ENCODE results near the gene SDS. TPM values are rescaled to one million over a fixed set of nuclear protein-coding genes. Genes with fewer than 3 reads are reported as not detected.

Gene SDS, protein sequence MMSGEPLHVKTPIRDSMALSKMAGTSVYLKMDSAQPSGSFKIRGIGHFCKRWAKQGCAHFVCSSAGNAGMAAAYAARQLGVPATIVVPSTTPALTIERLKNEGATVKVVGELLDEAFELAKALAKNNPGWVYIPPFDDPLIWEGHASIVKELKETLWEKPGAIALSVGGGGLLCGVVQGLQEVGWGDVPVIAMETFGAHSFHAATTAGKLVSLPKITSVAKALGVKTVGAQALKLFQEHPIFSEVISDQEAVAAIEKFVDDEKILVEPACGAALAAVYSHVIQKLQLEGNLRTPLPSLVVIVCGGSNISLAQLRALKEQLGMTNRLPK
- total RNA-seq (1 to 10 TPM in 2 of 5 donors, not detected in 3; 1.2 to 4.2 TPM), polyA plus RNA-seq (1 to 10 TPM in 2 of 3 donors, under 1 TPM in 1; 0.25 to 4.7 (median 1.4) TPM)
- long read RNA-seq, donor 1: 0 reads
- long read RNA-seq, donor 2: 0 reads
- long read RNA-seq, donor 3: 0 reads
- long read RNA-seq, donor 4: 0 reads
- long read RNA-seq, donor 5, partial matches to known transcripts: 0 of 1 reads
- long read RNA-seq, donor 5, other reads (novel, unspliced or antisense): 0 of 1 reads
- long read RNA-seq, donor 6, partial matches to known transcripts: 0 of 1 reads
- long read RNA-seq, donor 6, other reads (novel, unspliced or antisense): 0 of 1 reads
- long read RNA-seq, donor 7: 0 reads
- long read RNA-seq, donor 8: 0 reads
- long read RNA-seq, donor 9: 0 reads
- long read RNA-seq, donor 10: 0 reads

DNA sequence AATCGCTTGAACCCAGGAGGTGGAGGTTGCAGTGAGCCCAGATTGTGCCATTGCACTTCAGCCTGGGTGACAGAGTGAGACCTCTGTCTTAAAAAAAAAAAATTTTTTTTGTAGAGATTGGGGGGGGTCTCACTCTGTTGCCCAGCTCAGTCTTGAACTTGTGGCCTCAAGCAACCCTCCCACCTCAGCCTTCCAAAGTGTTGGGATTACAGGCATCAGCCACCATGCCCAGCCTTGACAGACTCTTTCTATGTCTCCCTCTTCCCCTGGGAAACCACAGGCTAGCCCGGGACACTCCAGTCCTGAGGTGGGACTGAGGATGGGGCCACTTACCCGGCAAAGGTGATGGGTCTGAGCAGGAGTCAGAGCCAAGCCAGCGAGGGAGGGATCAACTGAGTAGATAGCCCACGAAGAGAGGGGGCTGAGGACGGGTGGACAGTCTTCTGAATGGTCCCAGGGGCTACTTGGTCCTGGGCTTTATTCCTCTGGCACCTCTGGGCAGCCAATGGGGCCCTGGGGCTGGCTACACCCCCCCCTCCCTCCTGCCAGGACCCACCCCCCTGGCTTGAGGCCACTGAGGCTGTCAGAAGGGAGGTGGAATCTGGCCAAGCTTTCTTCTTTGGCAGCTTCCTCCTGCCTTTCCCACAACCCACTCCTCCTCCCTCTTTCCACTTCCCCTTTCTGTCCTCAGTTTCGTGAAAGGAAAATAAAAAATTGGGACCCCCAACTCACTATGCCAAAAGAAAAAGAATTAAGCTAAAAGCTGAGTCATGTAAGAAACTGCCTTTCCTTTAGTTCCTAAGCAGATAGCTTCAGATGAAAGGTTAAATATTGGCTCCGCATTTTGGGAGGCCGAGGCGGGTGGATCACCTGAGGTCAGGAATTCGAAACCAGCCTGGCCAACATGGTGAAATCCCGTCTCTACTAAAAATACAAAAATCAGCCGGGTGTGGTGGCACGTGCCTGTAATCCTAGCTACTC is at the start of gene SDS:
Gene SDS (minus strand): TSS at position 453 of the 981 bp plus-strand sequence. CDS start 4,179 bp downstream, outside the sequence.
- 23 to 35% (median 28%) methylated on average over 13 to 14 of the region's 14 CpGs for WGBS, 5 donors
- H3K4me1 ChIP-seq: peaks cover 0 to 10% (median 10%) of the 10 kb centered on the region in 4 donors
- no peak within 1 kb of the TSS for H3K4me3 ChIP-seq
- peaks cover 0 to 42% (median 2%) of the 10 kb centered on the region in 3 donors for H3K27me3 ChIP-seq
- H3K36me3 ChIP-seq: no peaks in the 10 kb centered on the region
- intact Hi-C loops (cut with DNase I; ENCODE audit: low total_unique reads): no loop called here
- TF ChIP-seq, protein P1, sequence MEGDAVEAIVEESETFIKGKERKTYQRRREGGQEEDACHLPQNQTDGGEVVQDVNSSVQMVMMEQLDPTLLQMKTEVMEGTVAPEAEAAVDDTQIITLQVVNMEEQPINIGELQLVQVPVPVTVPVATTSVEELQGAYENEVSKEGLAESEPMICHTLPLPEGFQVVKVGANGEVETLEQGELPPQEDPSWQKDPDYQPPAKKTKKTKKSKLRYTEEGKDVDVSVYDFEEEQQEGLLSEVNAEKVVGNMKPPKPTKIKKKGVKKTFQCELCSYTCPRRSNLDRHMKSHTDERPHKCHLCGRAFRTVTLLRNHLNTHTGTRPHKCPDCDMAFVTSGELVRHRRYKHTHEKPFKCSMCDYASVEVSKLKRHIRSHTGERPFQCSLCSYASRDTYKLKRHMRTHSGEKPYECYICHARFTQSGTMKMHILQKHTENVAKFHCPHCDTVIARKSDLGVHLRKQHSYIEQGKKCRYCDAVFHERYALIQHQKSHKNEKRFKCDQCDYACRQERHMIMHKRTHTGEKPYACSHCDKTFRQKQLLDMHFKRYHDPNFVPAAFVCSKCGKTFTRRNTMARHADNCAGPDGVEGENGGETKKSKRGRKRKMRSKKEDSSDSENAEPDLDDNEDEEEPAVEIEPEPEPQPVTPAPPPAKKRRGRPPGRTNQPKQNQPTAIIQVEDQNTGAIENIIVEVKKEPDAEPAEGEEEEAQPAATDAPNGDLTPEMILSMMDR (IDR thresholded peaks at IDR 0.05): no peak
- TF ChIP-seq POLR2A (IDR thresholded peaks at IDR 0.05): no peak
- no peak for TF ChIP-seq EP300 (IDR thresholded peaks at IDR 0.05)
- TF ChIP-seq POLR2AphosphoS5 (IDR thresholded peaks at IDR 0.05): no peak
- peak within 1 kb of the TSS in 1 of 5 donors; percentile 8 for H3K27ac ChIP-seq
- no peaks in the 10 kb centered on the region for H3K9me3 ChIP-seq
- peak; percentile 31 to 81 for DNase-seq

DNA sequence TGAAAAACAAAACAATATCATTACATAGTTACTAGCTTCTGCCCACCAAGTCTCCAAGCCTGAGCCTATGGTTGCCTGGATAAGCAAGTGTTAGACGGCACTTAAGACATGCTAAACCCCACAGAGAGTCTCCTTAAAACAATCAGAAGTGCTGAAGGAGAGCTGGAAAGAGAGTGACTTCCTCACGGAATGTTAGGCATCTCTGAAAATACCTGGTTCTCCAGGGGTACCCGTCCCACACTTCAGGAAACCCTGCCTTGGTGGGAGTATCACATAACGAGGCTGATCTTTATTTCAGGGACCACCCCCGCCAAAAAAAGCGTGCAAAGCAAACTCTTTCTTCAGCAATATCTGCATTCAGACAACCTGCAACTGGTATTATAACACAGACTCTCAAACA is 49.6 kb upstream of the SDS start:
- no peak for DNase-seq
- H3K36me3 ChIP-seq: no peaks in the 10 kb centered on the region
- H3K4me3 ChIP-seq: no peak overlapping the region
- no peaks in the 10 kb centered on the region for H3K9me3 ChIP-seq
- TF ChIP-seq POLR2AphosphoS5 (IDR thresholded peaks at IDR 0.05) (no peak), POLR2A (IDR thresholded peaks at IDR 0.05) (no peak), EP300 (IDR thresholded peaks at IDR 0.05) (no peak)
- TF ChIP-seq, protein P1 (IDR thresholded peaks at IDR 0.05): no peak
- H3K27me3 ChIP-seq: peaks cover 0 to 58% (median 10%) of the 10 kb centered on the region in 3 donors
- 30 to 37% (median 34%) methylated on average over 6 of the region's 6 CpGs for WGBS, 5 donors
- H3K27ac ChIP-seq: no peak overlapping the region
- intact Hi-C loops (cut with DNase I; ENCODE audit: low total_unique reads): no loop called here
- no peaks in the 10 kb centered on the region for H3K4me1 ChIP-seq

DNA sequence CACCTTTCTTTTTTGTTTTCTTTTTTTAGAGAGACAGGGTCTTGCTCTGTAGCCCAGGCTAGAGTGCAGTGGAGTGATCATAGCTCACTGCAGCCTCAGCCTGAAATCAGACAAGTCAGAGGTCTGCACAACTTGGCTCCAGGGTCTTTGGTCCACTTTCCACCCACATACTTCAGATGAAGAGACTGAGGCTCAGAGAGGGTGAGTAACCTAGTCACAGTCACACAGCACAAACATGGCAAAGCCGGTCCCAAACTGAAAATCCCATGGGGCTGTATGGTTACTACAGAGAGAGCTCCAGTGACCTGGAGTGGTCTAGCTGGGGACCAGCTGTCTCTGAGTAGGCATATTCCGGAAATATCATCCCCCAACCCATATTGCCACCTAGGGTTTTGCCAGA is 48.8 kb upstream of the SDS start:
- intact Hi-C loops (cut with DNase I; ENCODE audit: low total_unique reads): no loop called here
- 84 to 98% (median 92%) methylated on average over 2 of the region's 2 CpGs for WGBS, 5 donors
- H3K27me3 ChIP-seq: peaks cover 0 to 58% (median 11%) of the 10 kb centered on the region in 3 donors

More for the DNA sequence above, 48.8 kb upstream of the SDS start:
- no peak overlapping the region for H3K4me3 ChIP-seq
- TF ChIP-seq POLR2A (IDR thresholded peaks at IDR 0.05) (no peak), EP300 (IDR thresholded peaks at IDR 0.05) (no peak), POLR2AphosphoS5 (IDR thresholded peaks at IDR 0.05) (no peak)
- TF ChIP-seq, protein P1 (IDR thresholded peaks at IDR 0.05): no peak
- H3K36me3 ChIP-seq: no peaks in the 10 kb centered on the region
- no peak for DNase-seq
- H3K9me3 ChIP-seq: no peaks in the 10 kb centered on the region
- no peak overlapping the region for H3K27ac ChIP-seq
- no peaks in the 10 kb centered on the region for H3K4me1 ChIP-seq
